Measurements from ENCODE around the gene SH3RF1.
"Not testable (repeated sequence)": the region's sequence is repeated elsewhere in the genome, so short reads cannot be mapped to it uniquely, and the experiment has no call there.

The SH3RF1 gene

DNA sequence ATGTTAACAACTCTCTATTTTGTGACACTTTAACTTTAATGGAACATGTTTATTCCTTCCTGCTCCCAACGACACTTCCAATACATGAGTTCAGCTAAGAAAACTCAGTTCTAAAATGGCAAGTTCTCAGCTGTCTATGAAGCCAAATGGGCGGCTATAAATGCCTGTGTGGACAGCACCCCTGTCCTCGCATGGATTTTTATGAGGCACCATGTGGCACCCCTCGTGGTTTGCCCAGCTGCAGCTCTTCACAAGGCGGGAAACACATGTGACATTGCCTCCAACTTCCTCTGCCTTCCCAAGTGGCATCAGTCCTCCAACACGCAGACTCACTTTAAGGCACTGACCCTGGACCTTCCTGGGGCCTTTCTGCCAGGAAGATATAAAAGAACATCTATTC is 48.0 kb downstream of the SH3RF1 start:
- DNase-seq = no peak

DNA sequence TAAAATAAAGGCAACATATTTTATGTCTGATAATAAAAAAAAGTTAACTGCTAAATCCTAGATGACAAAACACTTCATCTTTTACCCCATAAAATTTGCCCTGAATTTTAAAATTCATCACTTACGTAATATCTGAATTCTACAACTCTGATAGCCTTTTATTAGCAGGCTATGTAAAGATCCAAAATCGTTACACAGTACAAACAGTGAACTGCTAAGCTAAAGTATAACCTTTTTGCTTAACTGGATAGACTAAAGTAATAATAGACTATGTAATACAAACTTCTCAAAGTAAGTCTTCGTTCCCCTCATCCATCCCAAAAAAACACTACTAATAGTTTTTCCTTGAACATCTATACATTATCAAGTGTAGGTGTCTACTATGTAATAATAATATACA is 49.1 kb downstream of the SH3RF1 start:
- DNase-seq = no peak

DNA sequence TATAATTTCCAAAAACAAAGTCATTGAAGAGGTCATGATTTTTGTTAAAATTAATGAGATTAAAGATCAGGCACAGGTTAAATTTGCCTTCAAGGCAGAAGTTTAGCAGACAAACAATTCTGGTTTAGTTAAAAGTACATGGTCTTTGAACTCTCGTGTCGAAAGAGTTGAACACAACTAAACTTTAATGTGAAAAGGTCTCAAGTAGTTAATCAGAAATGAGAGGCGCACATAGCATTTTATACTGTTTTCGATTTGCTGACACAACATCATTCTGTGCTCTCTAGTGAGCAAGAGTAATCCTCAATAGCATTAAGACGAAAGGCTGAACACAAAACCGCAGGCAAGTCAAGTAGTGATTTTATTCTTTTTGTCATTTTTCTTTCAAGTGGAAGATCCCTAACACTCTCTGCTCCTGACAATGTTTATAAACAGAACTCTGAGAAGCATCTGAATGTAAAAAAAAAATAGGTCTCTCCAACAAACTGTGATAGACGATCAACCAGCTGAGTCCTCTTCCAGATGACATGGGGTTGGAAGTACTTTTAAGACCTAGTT is 49.8 kb downstream of the SH3RF1 start:
- DNase-seq = no peak

DNA sequence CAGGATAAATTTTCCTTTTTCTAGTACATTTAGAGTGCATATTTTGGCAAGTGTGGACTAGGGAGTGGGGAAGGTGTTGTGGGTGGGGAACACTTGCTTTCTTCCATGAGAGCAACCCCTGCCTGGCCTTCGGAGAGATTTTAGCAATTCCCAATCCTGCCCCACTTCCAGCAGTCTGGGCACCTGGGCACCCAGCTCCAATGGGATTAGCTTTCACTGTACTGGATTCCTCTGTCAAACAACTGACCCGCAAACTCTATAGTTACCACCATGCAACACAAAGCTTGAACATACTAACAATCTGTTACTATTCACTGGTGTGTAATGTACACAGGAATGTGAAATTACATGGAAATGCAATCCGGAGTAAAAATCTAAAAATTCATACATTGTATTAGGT is 50.3 kb downstream of the SH3RF1 start:
- no peak for DNase-seq

DNA sequence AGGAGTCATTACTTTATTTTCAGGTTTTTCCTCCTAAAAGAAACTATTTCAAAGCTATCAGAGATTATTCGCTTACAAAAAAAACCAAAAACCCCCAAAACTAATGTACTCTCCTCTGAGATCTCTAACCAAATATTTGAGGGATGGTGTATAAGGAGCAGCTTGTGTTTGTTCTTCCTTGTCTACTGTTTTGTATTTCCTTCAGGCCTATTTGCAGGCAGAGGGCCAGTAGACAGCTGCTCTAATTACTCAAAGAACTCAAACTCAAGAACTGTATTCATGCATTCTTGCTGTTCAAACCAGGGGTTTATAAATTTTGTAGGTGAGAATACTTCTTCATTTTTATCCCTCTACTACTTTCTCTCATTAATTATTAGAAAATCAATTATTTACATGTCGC is 51.3 kb downstream of the SH3RF1 start:
- no peak for DNase-seq

DNA sequence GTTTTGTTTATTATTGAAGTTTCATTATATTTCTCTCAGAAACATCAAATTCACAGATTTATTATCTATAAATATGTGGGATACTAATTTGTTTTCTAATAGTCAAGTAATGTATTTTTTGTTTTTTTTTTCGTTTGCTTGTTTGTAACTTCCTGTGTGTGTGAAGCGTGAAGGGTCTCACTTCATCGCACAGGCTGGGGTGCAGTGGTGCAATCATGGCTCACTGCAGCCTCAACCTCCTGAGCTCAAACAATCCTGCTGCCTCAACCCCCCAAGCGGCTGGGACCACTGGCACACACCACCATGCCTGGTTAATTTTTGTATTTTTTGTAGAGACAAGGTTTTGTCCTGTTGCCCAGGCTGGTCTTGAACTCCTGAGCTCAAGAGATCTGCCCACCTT is 55.1 kb downstream of the SH3RF1 start:
- no peak for DNase-seq

DNA sequence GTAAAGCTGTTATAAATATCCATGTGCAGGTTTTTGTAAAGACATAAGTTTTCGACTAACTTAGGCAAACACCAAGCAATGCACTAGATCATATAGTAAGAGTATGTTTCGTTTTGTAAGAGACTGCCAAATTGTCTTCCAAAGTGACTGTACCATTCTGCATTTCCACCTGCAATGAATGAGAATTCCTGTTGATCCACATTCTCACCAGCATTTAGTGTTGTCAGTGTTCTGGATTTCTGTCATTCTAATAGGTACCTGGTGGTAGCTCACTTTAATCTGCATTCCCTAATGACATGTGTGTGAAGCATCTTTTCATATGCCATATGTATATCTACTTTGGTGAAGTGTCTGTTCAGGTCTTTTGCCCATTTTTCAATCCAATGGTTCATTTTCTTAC is 57.8 kb downstream of the SH3RF1 start:
- DNase-seq = no peak

DNA sequence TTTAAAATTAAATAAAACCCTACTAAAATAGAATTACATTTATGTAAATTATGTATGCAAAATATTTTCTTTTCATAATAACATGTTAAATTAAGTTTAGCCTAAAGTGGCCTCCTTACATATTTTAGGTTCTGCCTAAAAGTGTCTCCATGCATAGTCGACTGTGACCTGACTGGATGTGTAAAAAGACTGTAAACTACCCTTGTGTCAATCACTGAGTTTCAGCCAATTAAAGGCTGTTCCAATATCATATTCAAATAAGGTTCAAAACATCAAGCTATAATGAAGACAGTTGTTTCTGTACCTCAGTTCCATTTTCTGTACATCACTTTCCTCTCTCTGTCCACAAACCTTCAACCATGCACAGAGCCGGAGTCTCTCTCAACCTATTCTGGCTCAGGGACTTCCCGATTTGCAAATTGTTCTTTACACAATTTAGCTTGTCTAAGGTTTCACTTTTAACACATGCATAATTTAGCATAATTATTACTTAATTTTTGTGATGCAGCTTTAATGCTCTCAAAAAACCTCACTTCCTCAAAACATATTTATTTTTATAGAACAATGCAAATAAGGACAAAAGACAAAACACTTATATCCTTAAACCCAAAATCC is 60.1 kb downstream of the SH3RF1 start:
- no peak for DNase-seq

DNA sequence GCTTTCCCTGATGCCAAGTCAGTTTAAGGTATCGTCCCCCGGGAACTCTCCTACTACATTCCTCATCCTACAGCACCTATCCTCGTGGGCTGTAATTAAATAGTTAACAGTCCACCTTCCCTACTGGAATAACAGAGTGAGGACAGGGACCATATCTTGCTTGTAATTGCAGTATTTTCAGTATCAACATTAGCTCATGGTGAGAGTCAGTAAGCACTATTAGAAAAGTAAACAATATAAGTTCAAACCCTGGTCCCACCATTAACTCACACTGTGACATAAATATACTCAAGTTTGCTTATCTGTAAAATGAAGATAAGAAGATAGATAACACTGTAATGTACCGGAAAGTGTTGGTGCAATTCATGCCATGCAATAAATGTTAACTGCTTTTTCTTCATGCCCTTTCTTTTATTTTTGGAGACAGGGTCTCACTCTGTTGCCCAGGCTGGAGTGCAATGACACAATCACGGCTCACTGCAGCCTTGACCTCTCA is 61.3 kb downstream of the SH3RF1 start:
- DNase-seq = no peak

DNA sequence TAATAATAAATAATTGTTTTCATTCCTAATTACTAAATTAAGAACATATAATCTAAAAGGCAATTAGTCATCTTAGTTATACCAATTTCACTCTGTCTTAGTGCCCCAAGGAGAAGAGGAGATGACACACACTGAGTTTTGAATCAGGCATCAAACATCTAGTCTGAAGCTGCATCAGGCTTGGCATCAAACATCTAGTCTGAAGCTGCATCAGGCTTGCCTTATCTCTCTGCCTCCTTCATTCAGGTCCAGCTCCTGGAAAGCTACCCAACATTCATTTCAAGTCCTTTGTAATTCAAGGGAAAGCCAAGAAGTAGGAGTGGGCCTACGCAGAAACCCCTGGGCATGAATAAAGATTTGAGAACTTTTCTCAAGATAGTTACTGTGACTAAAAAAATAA is 62.2 kb downstream of the SH3RF1 start:
- DNase-seq = no peak

DNA sequence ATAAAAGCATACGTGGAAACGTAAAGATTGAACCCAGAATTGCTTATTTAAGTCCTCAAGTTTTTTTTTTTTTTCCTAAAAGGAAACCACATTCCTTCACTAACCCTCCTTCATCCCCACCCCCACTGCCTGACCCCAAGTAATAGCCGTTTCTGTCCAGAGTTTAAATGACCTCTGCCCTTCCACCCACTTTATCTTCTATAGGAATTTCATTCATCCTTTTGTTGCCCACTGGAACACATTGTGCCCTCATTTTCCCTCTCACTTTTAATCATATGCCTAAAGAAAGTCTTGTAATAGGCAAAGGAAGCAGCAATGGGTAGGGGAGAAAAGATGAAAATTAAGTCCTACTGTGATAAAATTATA is 62.7 kb downstream of the SH3RF1 start:
- DNase-seq = no peak

DNA sequence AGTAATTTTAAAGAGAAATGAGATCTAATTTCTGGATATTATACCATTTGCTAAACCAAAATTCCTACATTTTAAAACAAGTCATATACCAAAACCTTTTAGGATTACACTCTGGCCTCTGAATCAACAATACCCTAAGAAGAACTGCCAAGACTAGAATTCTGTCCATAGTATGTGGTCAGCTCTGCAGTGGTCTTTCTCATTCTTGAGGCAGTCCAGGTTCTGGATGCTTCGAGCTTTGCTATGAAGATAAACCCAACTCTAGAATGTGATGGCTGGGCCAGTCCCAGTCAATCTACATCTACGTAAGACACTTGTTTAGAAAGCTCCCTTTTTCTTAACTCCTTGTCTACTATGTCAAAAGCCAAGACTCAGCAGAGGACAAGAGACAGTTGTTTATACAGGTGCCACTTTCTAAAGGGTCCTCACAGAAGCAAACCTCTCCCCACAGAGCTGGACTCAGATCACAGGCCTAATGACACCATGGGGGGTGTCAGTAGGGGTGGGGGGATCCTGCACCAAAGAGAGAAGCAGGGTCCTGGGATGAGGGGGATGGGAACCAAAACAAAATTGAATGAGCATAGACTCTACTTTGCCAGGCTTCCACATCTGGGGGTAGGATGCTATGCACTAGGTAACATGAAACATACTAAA is 63.2 kb downstream of the SH3RF1 start:
- DNase-seq = no peak

DNA sequence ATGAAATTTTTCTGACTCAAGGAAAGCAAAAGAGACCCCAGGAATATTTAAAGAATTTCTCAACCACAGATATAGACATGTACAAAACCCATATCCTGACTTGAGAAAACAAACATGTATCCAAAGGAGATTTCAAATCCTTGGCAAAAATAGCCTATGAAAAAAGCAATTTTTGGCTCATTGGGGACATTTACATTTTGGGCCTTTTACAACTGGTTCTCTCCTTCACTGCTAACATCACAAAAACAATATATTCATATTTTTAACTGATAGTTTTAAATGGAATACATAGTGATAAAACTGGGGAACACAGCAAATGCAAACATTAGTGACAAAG is 65.0 kb downstream of the SH3RF1 start:
- DNase-seq = no peak

DNA sequence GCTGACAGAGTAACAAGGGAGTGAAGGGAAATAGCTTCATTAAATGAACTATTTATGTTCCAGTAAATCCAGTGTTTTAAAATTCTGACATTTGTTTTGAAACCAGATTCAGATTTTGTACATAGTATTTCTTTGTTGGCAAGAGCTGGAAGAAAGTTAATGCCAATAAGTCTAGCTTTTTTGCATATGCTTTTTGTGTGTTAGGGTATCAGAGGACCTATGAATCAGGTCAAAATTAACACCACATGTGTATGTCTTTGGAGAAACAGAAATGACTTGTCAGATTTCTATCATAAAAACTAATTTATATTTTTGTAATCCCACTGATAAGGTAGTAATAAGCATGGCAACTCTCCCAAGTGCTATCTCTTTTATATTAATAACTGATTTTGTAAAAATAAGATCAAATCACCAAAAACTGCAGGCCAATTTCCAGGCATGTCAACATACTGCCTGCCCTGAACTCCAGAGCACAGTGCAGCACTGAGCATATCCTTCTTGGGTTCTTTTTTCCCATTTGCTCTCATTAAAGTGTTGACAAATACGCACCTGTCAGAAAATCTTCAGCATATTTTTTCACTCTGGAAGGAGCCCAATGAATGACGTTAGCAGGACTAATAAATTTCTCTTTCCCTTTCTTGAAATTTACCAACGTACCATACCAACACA is 65.5 kb downstream of the SH3RF1 start:
- DNase-seq = no peak

DNA sequence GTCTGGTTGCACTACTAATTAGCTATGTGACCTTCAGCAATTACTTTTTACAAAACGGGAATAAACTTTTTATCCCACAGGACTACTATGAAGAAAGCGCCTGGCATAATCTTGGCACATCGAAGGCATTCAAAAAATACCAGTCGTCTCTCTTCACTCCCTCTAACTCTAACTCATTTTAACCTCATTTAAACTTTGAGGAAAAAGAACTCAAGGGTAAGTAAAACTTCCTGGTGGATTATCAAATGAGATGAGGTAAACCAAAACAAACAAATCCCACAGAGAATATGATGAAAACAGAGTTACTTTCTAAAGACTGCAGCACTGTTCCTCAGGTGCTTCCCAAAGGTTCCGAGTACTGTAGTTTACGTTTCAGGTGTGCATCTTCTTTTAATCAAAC is 66.9 kb downstream of the SH3RF1 start:
- DNase-seq = no peak

DNA sequence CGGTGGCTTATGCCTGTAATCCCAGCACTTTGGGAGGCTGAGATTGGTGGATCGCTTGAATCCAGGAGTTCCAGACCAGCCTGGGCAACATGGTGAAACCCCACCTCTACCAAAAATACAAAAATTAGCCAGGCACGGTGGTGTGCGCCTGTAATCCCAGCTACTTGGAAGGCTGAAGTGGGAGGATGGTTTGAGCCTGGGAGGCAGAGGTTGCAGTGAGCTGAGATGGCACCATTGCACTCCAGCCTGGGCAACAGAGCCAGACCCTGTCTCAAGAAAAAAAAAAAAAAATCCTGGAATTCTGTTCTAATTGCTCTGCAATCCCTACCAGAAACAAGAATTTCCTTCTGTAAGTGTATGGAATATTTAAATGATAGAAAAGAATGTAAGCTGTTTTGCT is 67.5 kb downstream of the SH3RF1 start:
- not testable (repeated sequence) for DNase-seq

DNA sequence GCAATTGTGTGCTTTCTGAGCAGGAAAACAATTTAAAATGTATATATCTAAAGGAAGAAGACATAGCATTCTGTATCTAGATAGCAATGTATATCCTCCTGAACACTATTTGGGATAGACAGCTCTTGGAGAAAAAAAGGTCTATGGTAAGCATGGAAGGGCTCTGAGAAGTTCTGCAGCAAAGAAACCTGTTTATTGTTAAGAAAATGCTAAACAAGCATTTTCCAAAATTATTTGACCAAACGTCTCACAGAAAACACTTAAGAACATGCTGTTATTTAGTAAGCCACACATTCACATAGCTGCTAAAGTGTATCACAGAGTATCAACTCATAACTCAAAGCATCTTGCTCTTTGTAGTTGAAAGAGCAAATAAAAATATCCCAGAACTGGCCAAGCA is 67.9 kb downstream of the SH3RF1 start:
- no peak for DNase-seq

DNA sequence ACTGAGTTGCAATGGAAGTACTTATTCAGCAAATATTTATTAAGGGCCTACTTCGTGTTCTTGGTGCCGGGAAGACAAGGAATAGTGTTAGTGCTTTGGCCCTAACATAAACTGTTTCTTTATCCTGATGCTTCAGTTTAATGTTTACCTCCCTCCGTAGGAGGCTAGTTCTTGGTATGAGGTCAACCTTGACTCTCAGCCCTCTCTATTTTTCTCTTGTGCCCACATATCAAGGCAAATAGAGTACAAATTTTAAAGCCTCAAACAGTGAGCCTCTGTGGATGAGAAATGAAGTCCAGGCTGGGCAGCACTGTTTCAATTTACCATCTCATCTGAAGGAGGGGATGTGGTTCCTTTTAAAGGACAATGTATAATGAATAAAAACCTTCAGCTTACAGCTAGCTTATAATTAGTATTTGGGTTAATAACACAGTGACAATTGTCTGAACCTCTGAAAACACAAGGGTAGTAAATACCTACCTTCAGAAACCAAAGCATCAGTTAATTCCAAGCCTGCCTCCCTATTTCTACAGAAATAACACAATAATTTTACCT is 68.5 kb downstream of the SH3RF1 start:
- no peak for DNase-seq

DNA sequence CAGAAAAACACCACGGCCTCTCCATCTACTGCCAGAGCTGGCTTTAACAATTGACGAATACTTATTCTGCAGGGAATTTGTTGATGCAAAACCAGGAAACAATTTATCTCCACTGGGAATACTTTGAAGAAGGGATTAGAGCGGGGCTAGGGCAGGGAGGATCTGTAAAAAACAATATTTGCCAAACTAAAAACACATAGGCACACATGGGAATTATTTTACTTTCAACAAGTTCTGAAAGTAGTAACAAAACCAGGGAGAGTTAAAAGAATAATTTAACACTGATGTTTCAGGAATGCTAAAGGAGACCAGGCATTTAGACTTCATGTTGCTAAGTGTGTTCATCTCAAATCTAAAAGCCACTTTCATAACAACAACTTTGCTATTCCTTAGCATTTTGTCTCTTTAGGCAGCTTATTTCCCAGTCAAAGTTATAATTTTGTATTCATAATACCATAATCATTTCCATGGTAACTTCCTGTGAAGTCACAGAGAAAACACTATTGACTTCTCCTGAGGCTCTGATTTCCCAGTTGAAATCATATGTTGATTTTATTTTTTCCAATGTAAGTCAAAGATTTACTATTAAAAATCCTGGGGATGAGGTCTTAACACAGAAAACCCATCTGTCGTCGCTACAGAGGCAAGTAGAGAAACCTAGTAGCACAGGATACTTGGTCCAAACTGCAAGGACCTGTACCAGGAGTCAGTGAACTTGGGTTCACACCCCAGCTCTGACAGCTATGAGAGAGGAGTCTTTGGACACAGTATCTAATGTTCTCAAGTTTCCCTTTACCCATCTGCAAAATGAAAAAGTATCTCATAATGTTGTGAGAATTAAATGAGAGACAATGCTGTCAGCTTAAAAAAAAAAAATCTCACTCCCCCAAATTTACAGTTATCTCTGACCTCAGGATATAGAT is 69.3 kb downstream of the SH3RF1 start:
- no peak for DNase-seq

DNA sequence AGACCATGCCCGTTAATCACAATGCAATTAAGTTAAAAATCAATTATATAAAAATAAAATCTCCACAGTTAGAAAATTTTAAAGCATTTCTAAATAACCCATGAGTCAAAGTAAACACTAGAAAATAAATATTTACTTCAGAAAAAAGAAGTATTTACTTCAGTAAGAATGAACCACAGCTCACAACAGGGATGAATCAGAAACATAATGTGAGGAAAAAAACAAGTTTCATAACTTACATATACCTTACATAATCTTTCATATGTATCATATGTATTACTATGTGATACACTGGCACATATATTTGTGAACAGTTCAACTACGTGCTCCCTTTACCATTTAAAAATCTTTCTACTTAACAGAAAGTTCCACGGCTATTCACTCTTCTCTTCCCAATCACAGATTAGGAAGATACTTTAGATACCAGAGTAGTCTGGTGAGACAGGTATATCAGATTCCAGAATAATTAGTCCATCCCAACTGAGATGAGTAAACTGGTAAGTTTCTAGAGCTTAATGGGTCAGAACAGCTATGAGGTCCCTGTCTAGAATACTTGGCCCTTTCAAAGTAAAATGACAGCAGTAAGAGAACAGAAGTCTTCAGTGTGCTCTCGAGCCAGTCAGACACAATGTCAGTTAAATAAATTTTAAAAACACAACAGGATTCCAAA is 70.3 kb downstream of the SH3RF1 start:
- DNase-seq = no peak

DNA sequence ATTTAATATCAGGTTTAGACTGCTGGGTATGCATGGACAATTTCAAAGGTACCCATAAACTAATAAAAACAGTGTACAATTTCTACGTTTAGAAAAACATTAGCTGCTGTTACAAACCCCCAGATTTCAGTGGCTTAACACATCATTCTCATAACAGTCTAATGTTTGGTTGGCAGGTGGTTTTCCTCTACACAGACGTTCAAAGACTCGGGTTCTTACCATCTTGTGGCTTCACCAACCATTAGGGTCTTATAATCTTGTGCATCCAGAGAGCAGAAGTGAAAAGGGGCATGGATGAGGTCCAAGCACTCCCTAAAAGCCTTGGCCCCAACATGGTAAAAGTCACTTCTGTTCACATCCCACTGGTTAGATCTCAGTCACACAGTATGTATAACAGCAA is 71.6 kb downstream of the SH3RF1 start:
- no peak for DNase-seq

DNA sequence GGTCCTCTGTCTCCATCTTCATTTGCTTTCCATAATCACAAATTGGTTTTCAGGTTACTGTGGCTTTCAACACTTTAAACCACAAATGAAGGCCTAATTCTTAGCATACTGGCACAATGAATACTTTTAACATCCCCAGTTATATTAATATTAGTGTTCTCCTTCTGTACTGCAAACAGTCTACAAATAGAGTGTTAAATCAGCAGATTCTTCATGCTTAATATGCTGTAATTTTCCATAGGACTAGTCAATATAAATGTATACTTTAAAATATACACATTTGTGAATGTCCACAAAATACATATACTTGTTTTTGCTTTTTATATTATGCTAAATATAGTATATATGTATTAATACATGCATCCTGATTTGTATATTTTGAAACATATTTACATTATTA is 72.6 kb downstream of the SH3RF1 start:
- no peak for DNase-seq

Data from NCI-H187 treated with DMSO at 0.1 percent for 48 hours (cell line).